ENCODE measurements around the gene NFS1.

NFS1 gene

GRCh38 chr20:35665949-35666288 is 33.2 kb downstream of the NFS1 start:
- TF ChIP-seq CTCF (IDR thresholded peaks at IDR 0.05; ENCODE audit: low read length) (no peak), EZH2phosphoT487 (IDR thresholded peaks at IDR 0.05; ENCODE audit: low read length) (no peak), EZH2 (optimal IDR thresholded peaks at IDR 0.05; ENCODE audit: low read depth, low read length) (no peak)
- Histone ChIP-seq H3K4me1 (ENCODE audit: low read length) (peaks cover 21% of the 10 kb centered on the region), H3K79me2 (ENCODE audit: low read length) (peaks cover 39% of the 10 kb centered on the region)

GRCh38 chr20:35664466-35665206 is 34.5 kb downstream of the NFS1 start, which contains the start of the genes CPNE1 and RBM12:
Gene CPNE1, minus strand, starts transcription at chr20:35664900. Its CDS starts 31,977 bp downstream, at chr20:35632923.
Gene RBM12, minus strand, starts transcription at chr20:35664900. Its CDS starts 9,578 bp downstream, at chr20:35655322.
- Histone ChIP-seq H3K4me3 (ENCODE audit: low read length) (peak within 1 kb of the TSS; percentile 92), H3K9me2 (replicated peaks; ENCODE audit: insufficient read depth, low read length) (no peaks in the 10 kb centered on the region), H3K36me3 (replicated peaks; ENCODE audit: insufficient read depth, low read length) (no peaks in the 10 kb centered on the region), H3K9me3 (replicated peaks; ENCODE audit: insufficient read depth, low read length) (no peaks in the 10 kb centered on the region), H3F3A (ENCODE audit: insufficient read depth, low read length) (peaks cover 27% of the 10 kb centered on the region), H3K9ac (ENCODE audit: low read length) (peak within 1 kb of the TSS; percentile 96), H4K20me1 (ENCODE audit: insufficient read depth, low read length) (peaks cover 39% of the 10 kb centered on the region), H3K79me2 (ENCODE audit: low read length) (peaks cover 51% of the 10 kb centered on the region), H3K4me2 (ENCODE audit: low read depth, low read length) (peak within 1 kb of the TSS; percentile 82), H3K4me1 (ENCODE audit: low read length) (peaks cover 31% of the 10 kb centered on the region), H2AFZ (ENCODE audit: low read length) (peak within 1 kb of the TSS; percentile 89), H3K27me3 (replicated peaks; ENCODE audit: insufficient read depth, low read length) (no peaks in the 10 kb centered on the region), H3K27ac (ENCODE audit: low read length) (peak within 1 kb of the TSS; percentile 80)
- no peak for TF ChIP-seq CTCF (IDR thresholded peaks at IDR 0.05; ENCODE audit: low read length)
- TF ChIP-seq EZH2 (optimal IDR thresholded peaks at IDR 0.05; ENCODE audit: low read depth, low read length), result no peak
- no peak for TF ChIP-seq EZH2phosphoT487 (IDR thresholded peaks at IDR 0.05; ENCODE audit: low read length)
- DNase-seq, result peak; percentile 93

More at GRCh38 chr20:35665949-35666288, 33.2 kb downstream of the NFS1 start:
- no peaks in the 10 kb centered on the region for H3K27me3 ChIP-seq (replicated peaks; ENCODE audit: insufficient read depth, low read length)
- no peaks in the 10 kb centered on the region for H3K9me3 ChIP-seq (replicated peaks; ENCODE audit: insufficient read depth, low read length)
- H3K9me2 ChIP-seq (replicated peaks; ENCODE audit: insufficient read depth, low read length), result no peaks in the 10 kb centered on the region
- no peak overlapping the region for H3K4me2 ChIP-seq (ENCODE audit: low read depth, low read length)
- H3K4me3 ChIP-seq (ENCODE audit: low read length), result no peak overlapping the region
- no peak for DNase-seq
- peaks cover 26% of the 10 kb centered on the region for H4K20me1 ChIP-seq (ENCODE audit: insufficient read depth, low read length)
- no peaks in the 10 kb centered on the region; the same call in 1 of the 2 replicates for H3K36me3 ChIP-seq (replicated peaks; ENCODE audit: insufficient read depth, low read length)
- H3K27ac ChIP-seq (ENCODE audit: low read length), result no peak overlapping the region
- no peak overlapping the region for H2AFZ ChIP-seq (ENCODE audit: low read length)
- H3K9ac ChIP-seq (ENCODE audit: low read length), result no peak overlapping the region
- peaks cover 23% of the 10 kb centered on the region for H3F3A ChIP-seq (ENCODE audit: insufficient read depth, low read length)

- peaks cover 31% of the 10 kb centered on the region for H3K4me1 ChIP-seq (ENCODE audit: low read length)
- no peaks in the 10 kb centered on the region for H3K27me3 ChIP-seq (replicated peaks; ENCODE audit: insufficient read depth, low read length)
- no peaks in the 10 kb centered on the region for H3K36me3 ChIP-seq (replicated peaks; ENCODE audit: insufficient read depth, low read length)
- DNase-seq, result peak; percentile 65
- TF ChIP-seq EZH2 (optimal IDR thresholded peaks at IDR 0.05; ENCODE audit: low read depth, low read length) (no peak), EZH2phosphoT487 (IDR thresholded peaks at IDR 0.05; ENCODE audit: low read length) (no peak), CTCF (IDR thresholded peaks at IDR 0.05; ENCODE audit: low read length) (no peak; the same call in 1 of the 2 replicates)
- no peaks in the 10 kb centered on the region for H3K9me3 ChIP-seq (replicated peaks; ENCODE audit: insufficient read depth, low read length)
- peak overlapping the region; percentile 47 for H2AFZ ChIP-seq (ENCODE audit: low read length)
- H3K9ac ChIP-seq (ENCODE audit: low read length), result peak overlapping the region; percentile 96
- no peaks in the 10 kb centered on the region for H3K9me2 ChIP-seq (replicated peaks; ENCODE audit: insufficient read depth, low read length)
- H3K79me2 ChIP-seq (ENCODE audit: low read length), result peaks cover 60% of the 10 kb centered on the region
- H4K20me1 ChIP-seq (ENCODE audit: insufficient read depth, low read length), result peaks cover 47% of the 10 kb centered on the region
- H3F3A ChIP-seq (ENCODE audit: insufficient read depth, low read length), result peaks cover 27% of the 10 kb centered on the region
- peak overlapping the region; percentile 92 for H3K4me3 ChIP-seq (ENCODE audit: low read length)
- peak overlapping the region; percentile 82 for H3K4me2 ChIP-seq (ENCODE audit: low read depth, low read length)
- peak overlapping the region; percentile 80 for H3K27ac ChIP-seq (ENCODE audit: low read length)
Measured at GRCh38 chr20:35663516-35664465, 35.4 kb downstream of the NFS1 start.
